Dedifferentiated amniotic fluid mesenchymal stem cell (primary cell): ENCODE results near the gene GPX3.

Source experiments
- DNase-seq: peaks from one replicate; pipeline ENCODE4 v3.0.0-alpha.2; 2016; ENCODE audit errors: extremely low spot score

The GPX3 gene

DNA sequence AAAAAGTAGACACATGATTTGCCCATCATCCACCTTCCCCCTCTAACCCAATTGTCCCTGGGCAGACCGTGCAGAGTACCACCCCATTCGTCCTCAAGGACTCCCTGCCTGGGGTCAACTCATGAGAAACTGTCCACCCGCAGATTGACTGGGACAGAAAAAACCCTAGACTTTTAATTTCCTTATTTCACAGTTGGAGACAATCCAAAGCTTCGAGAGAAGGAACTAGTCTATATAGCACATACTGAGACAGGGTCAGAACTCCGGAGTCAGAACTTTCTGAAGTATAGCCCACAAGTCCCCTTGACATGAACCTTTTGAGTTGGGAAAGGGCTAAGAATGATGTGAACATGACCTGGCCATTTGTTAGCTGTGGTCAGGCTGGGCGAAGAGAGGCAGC, 7.5 kb upstream of the GPX3 start:
- no peak for DNase-seq

DNA sequence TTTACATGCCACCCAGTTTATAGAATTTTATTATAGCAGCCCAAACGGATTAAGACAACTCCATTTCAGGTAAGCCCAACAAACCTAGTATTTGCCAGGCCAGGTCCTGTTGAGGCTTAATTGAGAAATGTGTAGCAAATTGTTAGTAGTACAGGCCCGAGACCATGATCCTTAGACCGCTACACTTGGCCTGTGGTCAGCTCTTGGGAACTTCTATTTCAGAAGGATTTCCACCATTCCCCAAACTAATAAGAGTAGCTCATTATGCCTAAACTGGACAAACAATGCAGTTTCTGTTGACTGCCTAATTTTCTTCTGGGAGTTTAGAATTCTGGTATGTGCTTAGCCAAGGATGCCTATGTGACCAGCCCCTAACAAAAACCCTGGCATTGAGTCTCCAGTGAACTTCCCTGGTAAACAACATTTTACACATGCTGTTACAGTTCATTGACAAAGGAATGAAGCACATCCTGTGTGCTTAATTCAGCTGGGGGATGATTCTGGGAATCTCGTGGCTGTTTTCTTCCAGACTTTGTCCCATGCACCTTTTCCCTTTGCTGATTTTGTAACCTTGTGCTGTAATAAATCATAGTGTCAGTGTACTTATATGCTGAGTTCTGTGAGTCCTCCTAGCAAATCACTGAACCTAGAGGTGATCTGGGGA, 5.6 kb upstream of the GPX3 start:
- no peak for DNase-seq

DNA sequence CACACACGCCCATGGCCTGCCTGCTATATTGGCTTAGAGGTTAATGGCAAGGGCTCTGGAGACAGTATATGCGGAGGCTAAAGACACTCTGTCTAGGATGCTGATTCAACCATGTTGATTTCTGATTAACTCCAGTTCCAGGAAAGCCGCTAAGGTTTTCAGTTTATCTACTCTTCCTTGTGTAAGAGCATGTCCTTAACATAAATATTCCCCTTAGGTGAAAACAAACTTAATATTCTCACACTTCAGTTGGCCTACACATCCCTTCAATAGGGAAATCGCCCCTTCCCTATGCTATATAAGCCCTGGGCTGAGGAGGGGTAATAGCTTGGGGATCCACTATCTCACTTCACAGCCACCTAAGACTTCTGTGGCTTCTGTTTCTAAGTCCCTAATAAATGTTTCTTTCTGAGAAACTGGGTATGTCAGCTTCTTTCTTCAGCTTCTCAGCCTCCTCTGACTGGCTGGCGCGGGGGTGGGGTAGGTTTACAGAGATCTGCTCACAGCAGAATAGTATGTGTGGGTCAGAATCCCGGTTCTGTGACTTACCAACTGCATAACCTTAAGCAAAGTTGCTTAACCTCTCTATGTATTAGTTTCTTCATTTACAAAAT, 4.3 kb upstream of the GPX3 start:
- no peak for DNase-seq

DNA sequence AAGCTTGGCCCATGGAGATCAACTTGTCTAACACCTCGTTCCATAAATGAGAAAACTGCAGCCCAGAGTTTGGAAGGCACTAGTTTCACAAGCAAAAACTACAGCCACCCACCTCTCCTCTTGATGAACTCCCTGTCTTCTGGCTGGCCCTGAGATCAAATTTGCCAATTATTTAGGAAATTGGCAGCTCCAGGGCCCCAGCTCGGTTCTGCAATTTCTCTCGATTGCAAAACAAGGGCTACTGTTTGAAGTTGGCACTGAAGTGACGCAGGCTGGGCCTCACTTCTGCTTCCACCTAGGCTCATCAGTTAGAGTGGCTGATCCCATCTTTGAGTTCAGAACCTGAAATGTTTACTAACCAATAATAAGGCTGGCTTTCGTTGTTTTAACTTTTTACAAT, 3.7 kb upstream of the GPX3 start:
- no peak for DNase-seq

DNA sequence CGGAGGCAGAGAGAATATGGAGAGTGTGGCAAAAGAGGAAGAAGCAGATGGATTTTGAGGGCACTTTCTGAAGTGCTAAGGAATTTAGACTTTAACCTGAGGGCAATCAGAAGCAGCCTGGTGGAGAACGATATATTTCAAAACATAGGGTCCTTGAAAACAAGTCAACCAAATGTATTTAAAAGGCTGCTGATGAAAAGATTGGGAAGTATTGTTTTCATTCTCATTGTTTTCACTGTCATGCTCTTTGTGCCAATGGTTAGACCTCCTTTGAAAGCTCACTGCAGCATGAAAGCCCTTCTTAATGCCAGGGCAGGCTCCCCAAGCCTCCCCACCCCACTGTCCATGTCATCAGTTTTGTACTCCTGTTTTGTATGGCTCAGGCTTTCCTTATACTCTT, 2.5 kb upstream of the GPX3 start:
- no peak for DNase-seq

DNA sequence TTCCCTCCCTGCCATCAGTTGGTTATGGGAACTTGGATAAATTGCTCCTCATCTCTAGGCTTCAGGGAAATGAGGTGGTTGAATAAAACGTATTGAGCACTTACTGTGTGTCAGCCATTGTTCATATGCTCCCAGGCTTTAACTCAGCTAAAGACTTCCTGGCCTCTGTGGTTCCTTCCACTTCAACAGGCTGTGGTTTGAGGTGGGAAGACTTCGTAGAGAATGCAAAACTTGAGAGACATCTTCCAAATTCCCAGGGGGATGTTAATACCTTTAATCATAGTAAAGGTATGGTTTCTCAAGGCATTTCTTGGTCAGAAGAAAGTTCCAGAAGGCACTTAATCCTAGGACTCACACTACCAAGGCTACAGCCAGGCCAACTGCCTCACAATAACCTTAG, 1.5 kb upstream of the GPX3 start:
- DNase-seq = no peak

DNA sequence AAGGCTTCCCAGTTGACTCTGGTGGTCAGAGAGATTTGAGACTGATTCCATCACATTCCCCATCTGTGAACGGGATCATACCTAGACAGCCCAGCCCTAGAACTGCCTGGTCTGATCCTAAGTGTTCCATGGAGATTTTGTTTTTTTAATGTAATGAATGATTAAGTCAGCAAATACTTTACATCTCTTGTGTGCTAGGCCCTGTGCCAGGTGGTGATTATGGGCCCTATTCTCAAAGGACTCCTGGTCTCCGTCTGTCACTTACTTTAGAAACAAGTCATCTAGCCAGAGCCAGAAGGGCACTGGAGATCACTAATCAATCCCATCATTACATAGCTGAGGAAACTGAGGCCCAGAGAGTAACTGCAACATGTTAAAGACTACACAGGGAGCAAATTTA, 1.1 kb upstream of the GPX3 start:
- DNase-seq = no peak

DNA sequence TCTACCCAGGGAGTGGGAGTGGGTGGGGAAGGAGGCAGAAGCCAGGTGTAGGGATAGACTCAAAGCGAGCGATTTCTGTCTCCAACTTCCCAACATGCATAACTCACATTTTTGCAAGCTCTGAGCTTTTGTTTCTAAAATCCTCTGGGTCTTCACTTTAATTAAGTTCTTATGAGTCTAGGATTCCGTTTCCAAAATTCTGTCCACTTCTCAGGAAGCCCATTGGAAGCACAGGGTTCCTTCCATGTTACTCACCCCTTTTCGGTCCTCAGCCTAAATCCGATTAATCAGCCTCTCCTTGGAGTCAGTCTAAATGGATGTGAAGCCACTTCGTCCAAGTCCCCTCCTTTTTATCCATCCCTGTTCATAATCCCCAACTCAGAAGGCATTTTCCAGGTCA, 1.4 kb downstream of the GPX3 start:
- DNase-seq = no peak

DNA sequence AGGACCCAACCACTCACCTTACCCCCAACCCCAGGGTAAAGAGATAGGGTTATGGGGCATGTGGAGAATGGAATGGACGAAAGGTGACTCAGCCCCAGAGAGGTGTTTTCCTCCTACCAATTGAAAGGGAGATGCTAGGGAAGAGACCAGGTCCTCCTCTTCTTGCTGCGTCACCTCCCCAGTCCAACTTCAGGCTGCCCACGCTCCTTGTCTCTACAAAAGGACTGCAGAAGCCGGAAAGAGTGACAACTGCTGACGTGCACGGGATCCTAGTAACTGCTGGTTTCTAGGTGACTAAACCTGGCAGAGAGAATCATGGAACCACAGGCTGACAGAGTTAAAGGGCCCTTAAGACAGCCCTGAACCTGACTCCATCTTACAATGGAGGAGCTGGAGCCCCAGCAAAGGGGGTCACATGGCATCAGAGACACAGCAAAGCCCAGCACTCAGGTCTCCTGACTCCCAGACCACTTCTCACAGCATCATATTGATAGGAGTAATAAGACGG, 2.2 kb downstream of the GPX3 start:
- no peak for DNase-seq

DNA sequence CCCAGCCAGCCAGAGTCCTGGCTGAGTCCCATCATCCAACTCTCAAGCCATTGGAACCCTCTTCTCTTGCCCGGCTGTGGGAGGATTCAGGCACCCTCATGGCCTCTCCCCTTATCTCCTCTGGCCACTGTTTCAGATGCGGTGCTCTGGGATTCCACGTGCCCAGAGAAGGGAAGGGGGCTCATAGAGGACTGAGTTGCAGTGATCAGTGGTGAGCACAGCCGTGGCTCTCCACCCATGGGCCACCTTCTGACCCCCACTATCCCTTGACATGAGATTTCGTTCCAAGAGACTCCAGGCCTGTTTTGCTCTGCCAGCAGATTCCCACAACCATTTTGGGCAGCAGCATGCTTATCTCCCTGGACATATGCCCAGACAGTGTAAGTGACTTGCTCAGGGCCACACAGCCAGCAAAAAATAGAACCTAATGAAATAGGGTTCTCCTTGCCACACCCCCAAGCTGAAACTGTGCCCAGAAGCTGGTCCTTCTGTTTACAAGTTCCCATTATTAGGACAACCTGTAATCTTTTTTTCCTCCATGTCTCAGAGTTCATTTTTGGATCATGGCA, 2.7 kb downstream of the GPX3 start:
- DNase-seq = no peak

DNA sequence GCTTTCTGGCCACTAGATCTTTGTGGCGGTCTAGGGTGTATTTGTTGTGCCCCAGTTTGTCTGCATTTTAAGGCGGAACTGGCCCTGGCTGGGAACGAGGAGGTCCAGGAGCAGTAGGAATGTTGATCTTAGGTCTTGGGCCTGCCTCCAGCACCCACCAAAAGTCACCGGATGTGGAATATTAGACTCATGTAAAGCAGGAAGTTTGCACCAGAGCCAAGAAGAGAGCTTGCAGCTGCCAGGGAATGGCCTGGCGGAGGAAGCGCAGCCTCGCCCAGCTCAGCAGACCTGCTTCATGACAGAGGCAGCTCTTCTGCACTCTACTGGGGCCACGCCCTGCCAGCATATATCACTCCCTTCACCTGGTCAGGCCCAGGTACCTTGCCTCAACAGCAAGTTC, 3.3 kb downstream of the GPX3 start:
- DNase-seq = no peak

DNA sequence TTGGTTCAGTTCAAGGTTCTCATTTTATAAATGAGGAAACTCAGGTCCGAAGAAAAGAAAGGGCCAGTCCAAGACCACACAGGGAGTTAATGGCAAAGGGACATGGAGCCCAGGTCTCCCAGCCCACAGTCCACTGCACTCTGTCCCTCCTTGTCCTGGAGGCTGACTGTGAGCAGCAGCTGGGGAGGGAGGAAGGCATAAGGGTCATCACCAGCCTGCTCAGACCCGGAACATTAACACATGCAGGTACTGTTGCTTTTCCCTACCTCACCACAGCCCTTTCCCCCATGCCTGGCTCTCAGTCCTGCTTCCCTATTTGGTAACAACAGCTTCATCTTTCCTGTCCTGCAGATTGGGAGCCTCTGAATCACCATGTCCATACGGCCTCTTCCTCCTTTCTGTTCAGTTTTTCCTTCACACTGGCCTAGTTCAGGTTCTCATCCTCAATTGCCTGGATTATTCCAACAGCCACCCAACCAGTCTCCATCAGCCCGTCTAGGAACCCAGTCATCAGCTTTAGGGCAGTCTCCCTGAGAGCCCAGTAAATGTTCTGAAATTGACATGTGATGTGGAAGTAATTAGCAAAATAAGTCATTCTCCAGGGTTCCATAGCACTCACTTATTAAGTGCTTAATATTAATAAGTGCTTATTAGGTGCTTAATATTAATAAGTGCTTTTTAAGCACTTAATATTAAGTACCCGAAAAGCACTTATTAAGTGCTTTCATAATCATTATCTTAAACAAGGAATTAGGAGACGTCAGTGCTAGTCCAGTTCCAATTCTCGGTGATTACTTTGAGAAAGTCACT, 4.3 kb downstream of the GPX3 start:
- no peak for DNase-seq

DNA sequence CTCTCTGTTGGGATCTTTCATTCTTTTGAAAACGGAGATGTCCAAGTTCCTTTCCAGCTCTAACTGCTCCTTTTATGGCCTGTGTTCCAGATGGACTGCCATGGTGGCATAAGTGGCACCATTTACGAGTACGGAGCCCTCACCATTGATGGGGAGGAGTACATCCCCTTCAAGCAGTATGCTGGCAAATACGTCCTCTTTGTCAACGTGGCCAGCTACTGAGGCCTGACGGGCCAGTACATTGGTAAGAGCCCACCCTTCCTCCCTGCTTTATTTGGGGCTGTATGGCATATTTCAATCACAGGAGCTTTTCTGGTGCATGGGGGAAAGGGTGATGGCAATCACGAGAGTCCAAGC, 4.8 kb downstream of the GPX3 start:
- no peak for DNase-seq

DNA sequence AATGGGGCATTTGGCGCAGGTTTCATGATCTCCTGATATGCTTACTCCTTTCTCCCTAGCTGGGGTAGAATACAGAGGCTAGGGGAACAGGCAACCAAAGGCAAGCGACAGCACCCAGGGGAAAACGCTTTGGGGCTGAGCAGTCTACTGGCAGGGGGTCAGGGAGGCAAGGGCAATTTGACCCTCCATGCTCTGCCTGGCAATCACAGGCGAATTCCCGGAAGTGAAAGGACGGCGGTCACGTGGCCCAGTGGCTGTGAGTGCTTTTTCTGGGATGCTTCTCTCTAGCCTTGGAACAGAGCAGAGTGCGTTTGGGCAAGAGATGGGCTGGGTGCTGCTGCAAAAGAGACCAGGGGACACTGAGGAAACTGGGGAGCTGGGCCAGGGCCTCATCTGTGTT, 5.7 kb downstream of the GPX3 start:
- no peak for DNase-seq

DNA sequence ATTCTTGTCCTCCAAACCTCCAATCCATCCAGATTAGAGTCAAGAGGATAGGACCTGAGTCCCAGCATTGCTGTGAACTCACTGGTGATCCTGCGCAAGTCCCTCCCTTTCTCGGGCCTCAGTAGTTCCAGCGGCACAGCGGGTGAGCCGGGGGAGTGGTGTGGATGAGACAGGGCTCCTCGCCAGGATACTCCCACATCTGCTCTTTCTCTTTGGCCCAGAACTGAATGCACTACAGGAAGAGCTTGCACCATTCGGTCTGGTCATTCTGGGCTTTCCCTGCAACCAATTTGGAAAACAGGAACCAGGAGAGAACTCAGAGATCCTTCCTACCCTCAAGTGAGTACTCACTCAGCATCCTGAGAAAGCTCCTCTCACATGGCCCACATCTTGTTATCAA, 6.3 kb downstream of the GPX3 start:
- no peak for DNase-seq

DNA sequence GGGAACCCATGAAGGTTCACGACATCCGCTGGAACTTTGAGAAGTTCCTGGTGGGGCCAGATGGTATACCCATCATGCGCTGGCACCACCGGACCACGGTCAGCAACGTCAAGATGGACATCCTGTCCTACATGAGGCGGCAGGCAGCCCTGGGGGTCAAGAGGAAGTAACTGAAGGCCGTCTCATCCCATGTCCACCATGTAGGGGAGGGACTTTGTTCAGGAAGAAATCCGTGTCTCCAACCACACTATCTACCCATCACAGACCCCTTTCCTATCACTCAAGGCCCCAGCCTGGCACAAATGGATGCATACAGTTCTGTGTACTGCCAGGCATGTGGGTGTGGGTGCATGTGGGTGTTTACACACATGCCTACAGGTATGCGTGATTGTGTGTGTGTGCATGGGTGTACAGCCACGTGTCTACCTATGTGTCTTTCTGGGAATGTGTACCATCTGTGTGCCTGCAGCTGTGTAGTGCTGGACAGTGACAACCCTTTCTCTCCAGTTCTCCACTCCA, 7.6 kb downstream of the GPX3 start:
- no peak for DNase-seq

DNA sequence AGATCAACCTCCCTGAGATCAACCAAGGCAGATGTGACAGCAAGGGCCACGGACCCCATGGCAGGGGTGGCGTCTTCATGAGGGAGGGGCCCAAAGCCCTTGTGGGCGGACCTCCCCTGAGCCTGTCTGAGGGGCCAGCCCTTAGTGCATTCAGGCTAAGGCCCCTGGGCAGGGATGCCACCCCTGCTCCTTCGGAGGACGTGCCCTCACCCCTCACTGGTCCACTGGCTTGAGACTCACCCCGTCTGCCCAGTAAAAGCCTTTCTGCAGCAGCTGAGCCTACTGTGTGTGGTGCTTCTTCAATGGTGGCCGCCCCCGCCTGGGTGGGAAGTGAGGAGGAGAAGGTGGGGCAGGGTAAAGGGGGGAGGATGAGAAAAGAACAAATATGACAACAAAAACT, 8.3 kb downstream of the GPX3 start:
- DNase-seq = no peak

DNA sequence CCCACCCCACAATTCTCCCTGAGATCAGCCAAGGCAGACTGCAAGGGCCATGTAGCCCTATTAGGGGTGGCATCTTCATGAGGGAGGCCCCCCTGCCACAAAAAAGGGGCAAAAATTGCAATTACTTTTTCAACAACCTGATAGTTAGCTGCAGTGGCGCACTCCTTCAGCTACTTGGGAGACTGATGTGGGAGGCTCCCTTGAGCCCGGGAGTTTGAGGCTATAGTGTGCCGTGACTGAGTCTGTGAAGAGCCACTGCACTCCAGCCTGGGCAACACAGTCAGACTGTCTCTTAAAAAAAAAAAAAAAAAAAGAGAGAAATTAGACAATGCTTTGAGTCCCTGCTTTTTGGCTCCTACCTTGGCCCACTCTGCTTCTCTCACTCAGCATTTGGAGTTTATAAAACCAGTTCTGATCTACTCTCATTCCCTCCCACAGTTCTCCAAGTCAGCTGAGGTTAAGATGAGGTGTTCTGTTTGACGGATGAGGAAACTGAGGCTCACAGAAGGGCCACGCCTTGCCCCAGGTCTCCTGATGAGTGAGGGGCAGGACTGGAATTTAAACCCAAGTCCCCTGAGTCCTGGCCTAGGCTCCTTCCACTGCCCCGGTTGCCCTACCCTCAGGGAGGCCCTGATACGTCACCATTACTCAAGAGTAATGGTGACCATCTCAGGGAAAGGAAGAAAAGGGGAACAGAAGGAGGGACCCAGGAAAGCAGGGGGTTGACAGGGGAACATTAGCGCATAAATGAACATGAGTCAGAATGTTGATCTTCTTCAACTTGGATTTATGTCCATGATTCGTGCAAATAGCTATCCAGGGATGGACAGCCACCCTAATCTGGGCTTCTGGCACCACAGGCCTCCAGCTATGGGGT, 9.0 kb downstream of the GPX3 start:
- no peak for DNase-seq

DNA sequence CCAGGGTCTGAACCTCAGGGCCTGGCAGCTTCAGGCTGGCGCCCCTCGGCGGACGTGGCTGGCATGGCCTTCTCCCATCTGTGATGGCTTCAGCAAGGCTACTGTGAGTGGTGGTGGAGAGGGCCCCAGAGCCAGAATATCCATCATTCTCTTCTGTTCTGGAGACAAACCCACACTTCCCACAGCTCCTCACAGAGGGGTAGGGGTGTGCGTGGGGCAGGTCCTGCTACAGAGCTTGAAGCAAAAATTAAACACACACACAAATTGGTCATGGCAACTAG, 9.6 kb downstream of the GPX3 start:
- DNase-seq = no peak

DNA sequence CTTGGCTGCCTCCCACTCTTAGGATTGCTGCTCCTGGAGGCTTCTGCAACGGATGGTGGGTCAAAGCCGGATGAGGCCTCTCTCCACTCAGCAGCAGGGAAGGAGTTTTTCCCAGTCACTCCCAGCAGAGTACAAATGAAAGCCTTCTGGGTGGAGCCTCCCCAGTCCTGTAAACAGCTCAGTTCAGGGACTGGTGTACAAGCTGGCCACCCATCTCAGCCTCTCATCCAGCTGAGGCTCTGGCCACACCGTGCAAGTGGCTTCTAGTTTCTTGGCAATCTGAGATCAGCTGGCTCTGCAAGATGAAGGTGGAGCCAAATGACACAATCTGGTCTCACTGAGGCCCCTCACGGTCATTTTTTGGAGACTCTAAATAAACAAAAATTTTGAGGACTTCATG, 10.0 kb downstream of the GPX3 start:
- no peak for DNase-seq

DNA sequence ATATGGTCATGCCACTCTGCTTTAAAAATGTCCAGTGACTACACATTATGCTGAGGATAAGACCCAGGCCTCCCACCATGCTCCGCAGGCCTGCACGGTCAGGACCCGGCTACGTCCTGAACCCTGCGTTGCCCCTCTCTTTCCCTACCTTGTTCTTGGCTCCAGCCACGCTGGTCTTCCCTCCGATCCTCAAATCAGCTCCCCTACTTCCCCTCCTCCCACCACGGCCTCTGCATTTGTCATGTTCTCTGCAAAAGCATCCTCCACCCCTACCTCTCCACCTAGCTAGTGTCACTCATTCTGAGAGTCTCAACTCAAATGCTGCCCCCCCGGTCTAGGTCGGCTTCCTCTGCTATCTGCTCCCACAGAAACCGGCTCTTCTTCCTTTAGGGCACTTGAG, 11.2 kb downstream of the GPX3 start:
- DNase-seq = no peak
